HCT116 (cell line): ENCODE results near the gene DNM3. TPM values are rescaled to one million over a fixed set of nuclear protein-coding genes. Genes with fewer than 3 reads are reported as not detected.

ENCODE experiments used
- ATAC-seq: fragments of 200-7000 bp; cut with Tn5 transposase; 2 replicates; pipeline ENCODE4 v1.9.1; 2020; ENCODE audit warnings: mild to moderate bottlenecking, moderate library complexity
- BruUV-seq: library from RNA; stranded (reverse); fragments of 400-500 nt; replicated peaks from 2 replicates; lab custom pipeline; 2021; lab: Mats Ljungman, UMichigan
- CTCF ChIA-PET: fragments of 300-600 bp; sonication (Branson Sonifier 250); formaldehyde crosslinking; loops from one replicate; lab custom pipeline; 2021; ENCODE audit warnings: antibody characterized with exemption; lab: Charles Lee
- POLR2A ChIA-PET: fragments of 300-600, 350-600 bp; sonication (Branson Sonifier 250); formaldehyde crosslinking; loops from one replicate; lab custom pipeline; 2021; ENCODE audit warnings: antibody characterized with exemption; lab: Charles Lee
- RAD21 ChIA-PET, 2 experiments: fragments of 300-600 bp; sonication (Branson Sonifier 250); formaldehyde crosslinking; loops; one replicate each; lab custom pipeline; 2023; ENCODE audit warnings: low total read pairs in 2 of 2; ENCODE audit not compliant: uncharacterized antibody in 2 of 2, unreplicated experiment in 2 of 2, low non-redundant PET in 1 of 2; lab: Charles Lee
- DNase-seq: peaks from one replicate; pipeline ENCODE4 v3.0.0-alpha.2; 2010; ENCODE audit warnings: low read depth, low spot score
- H2AFZ ChIP-seq: fragments of 200-600 bp; shearing (Covaris generic), sonication (generic); 2 replicates; pipeline ENCODE4 v1.6.1; 2017; ENCODE audit warnings: low read depth, mixed run types, mixed read lengths, antibody characterized with exemption, low read length; ENCODE audit not compliant: poor library complexity, severe bottlenecking
- H3K27ac ChIP-seq: 2 replicates; pipeline ENCODE4 v1.5.1; 2012; ENCODE audit warnings: low read depth, low read length
- H3K27me3 ChIP-seq: fragments of 200-600 bp; sonication (generic); 2 replicates; pipeline ENCODE4 v1.6.1; 2016; ENCODE audit warnings: mixed run types, low read length, mixed read lengths; ENCODE audit not compliant: insufficient read depth
- H3K36me3 ChIP-seq, 2 experiments: fragments of 200-500 bp in 1 of 2; fragments of 200-600 bp in 1 of 2; sonication (Bioruptor generic) in 1 of 2; sonication (generic) in 1 of 2; 2 replicates each; pipeline versions ENCODE4 v1.5.1 to v1.6.1; 2014 to 2016; ENCODE audit warnings: low read length in 2 of 2, inconsistent platforms in 1 of 2, mixed read lengths in 1 of 2, mixed run types in 1 of 2; ENCODE audit not compliant: insufficient read depth in 2 of 2, control insufficient read depth in 1 of 2
- H3K4me1 ChIP-seq, 2 experiments: fragments of 200-600 bp in 1 of 2; sonication (generic) in 1 of 2; 2 replicates each; pipeline versions ENCODE4 v1.5.1 to v1.6.1; 2012 to 2017; ENCODE audit warnings: low read length in 2 of 2, inconsistent platforms in 1 of 2, mild to moderate bottlenecking in 1 of 2, mixed read lengths in 1 of 2, mixed run types in 1 of 2, moderate library complexity in 1 of 2; ENCODE audit not compliant: insufficient read depth in 2 of 2, control insufficient read depth in 1 of 2
- H3K4me2 ChIP-seq: fragments of 200-600 bp; sonication (generic); 2 replicates; pipeline ENCODE4 v1.6.1; 2017; ENCODE audit warnings: mixed run types, low read length, mixed read lengths
- H3K4me3 ChIP-seq, 2 experiments: fragments of 200-600 bp in 1 of 2; sonication (generic) in 1 of 2; replicated peaks in 1 of 2; 2 replicates each; pipeline ENCODE4 v1.5.1; 2011 to 2016; ENCODE audit warnings: low read length in 2 of 2, control low read depth in 1 of 2, low read depth in 1 of 2, mild to moderate bottlenecking in 1 of 2, mixed read lengths in 1 of 2, mixed run types in 1 of 2
- H3K79me2 ChIP-seq: fragments of 200-600 bp; sonication (generic); 2 replicates; pipeline ENCODE4 v1.6.1; 2017; ENCODE audit warnings: mild to moderate bottlenecking, mixed run types, low read length, moderate library complexity, mixed read lengths; ENCODE audit not compliant: insufficient read depth
- H3K9ac ChIP-seq: fragments of 200-600 bp; sonication (generic); 2 replicates; pipeline ENCODE4 v1.6.1; 2016; ENCODE audit warnings: low read length, mixed read lengths
- H3K9me2 ChIP-seq: fragments of 200-600 bp; sonication (generic), shearing (Covaris generic); 2 replicates; pipeline ENCODE4 v1.6.1; 2017; ENCODE audit warnings: mixed run types, mild to moderate bottlenecking, moderate library complexity; ENCODE audit not compliant: insufficient read depth
- H3K9me3 ChIP-seq, 2 experiments: fragments of 200-500 bp in 1 of 2; fragments of 200-600 bp in 1 of 2; sonication (Bioruptor generic) in 1 of 2; sonication (generic) in 1 of 2; 2 replicates each; pipeline ENCODE4 v1.6.1; 2014 to 2017; ENCODE audit warnings: low read length in 2 of 2, mixed read lengths in 2 of 2, inconsistent platforms in 1 of 2, low read depth in 1 of 2, mild to moderate bottlenecking in 1 of 2, mixed run types in 1 of 2, moderate library complexity in 1 of 2; ENCODE audit not compliant: control insufficient read depth in 1 of 2, insufficient read depth in 1 of 2
- H4K20me1 ChIP-seq: fragments of 200-600 bp; sonication (generic), shearing (Covaris generic); 2 replicates; pipeline ENCODE4 v1.6.1; 2017; ENCODE audit warnings: mixed run types, mild to moderate bottlenecking, moderate library complexity; ENCODE audit not compliant: insufficient read depth
- CBX3 ChIP-seq: IDR thresholded peaks from 2 replicates; pipeline ENCODE4 v1.6.1; 2012; ENCODE audit warnings: low read depth
- EGR1 ChIP-seq: IDR thresholded peaks from 2 replicates; pipeline ENCODE4 v1.6.1; 2012; ENCODE audit warnings: low read depth
- ELF1 ChIP-seq: IDR thresholded peaks from 2 replicates; pipeline ENCODE4 v1.6.1; 2012; ENCODE audit warnings: low read depth, borderline replicate concordance
- EZH2 ChIP-seq: fragments of 200-600 bp; sonication (generic); IDR thresholded peaks from 2 replicates; pipeline ENCODE4 v1.6.1; 2017; ENCODE audit warnings: antibody characterized with exemption, mixed run types
- EZH2phosphoT487 ChIP-seq: fragments of 200-600 bp; IDR thresholded peaks from 2 replicates; pipeline ENCODE4 v1.6.1; 2018; ENCODE audit warnings: antibody characterized with exemption, borderline replicate concordance
- JUND ChIP-seq: IDR thresholded peaks from 2 replicates; pipeline ENCODE4 v1.6.1; 2012
- POLR2A ChIP-seq: IDR thresholded peaks from 2 replicates; pipeline ENCODE4 v1.7.0; 2011; ENCODE audit warnings: borderline replicate concordance; ENCODE audit not compliant: insufficient read depth, insufficient read length; ENCODE audit errors: extremely low read depth
- REST ChIP-seq: IDR thresholded peaks from 2 replicates; pipeline ENCODE4 v1.6.1; 2012; ENCODE audit warnings: low read depth
- TCF7L2 ChIP-seq: IDR thresholded peaks from 2 replicates; pipeline ENCODE4 v1.7.0; 2011; ENCODE audit warnings: borderline replicate concordance, inconsistent platforms; ENCODE audit not compliant: insufficient read depth, insufficient read length; ENCODE audit errors: extremely low read depth
- YY1 ChIP-seq: IDR thresholded peaks from 2 replicates; pipeline ENCODE4 v1.6.1; 2011; ENCODE audit warnings: low read length, low read depth, moderate library complexity, mild to moderate bottlenecking; ENCODE audit not compliant: insufficient replicate concordance; ENCODE audit errors: extremely low read depth
- ZFX ChIP-seq: fragments of 450-650 bp; IDR thresholded peaks from 2 replicates; pipeline ENCODE4 v1.6.1; 2017
- ZNF274 ChIP-seq: fragments of 200-500 bp; sonication (Bioruptor generic); IDR thresholded peaks from 2 replicates; pipeline ENCODE4 v1.6.1; 2014; ENCODE audit warnings: mild to moderate bottlenecking, low read depth, low read length, inconsistent platforms
- intact Hi-C: fragments of 100-400 bp; cut with micrococcal nuclease; formaldehyde crosslinking; loops from 2 replicates; pipeline ENCODE4 v1.10.0; 2022
- total RNA-seq: library from RNA; stranded (reverse); gene quantifications from one replicate; pipeline ENCODE4 v1.2.1, GENCODE V29; 2021; ENCODE audit not compliant: unreplicated experiment
- TF ChIP-seq, protein P1 (sequence below), 3 experiments: fragments of 200-600 bp in 1 of 3; sonication (generic) in 1 of 3; IDR thresholded peaks in 2 of 3; conservative IDR thresholded peaks in 1 of 3; 2 replicates each; pipeline ENCODE4 v1.5.1; 2012 to 2017; ENCODE audit warnings: low read depth in 2 of 3, low read length in 2 of 3, antibody characterized with exemption in 1 of 3, borderline replicate concordance in 1 of 3, control low read depth in 1 of 3, mild to moderate bottlenecking in 1 of 3, mixed read lengths in 1 of 3, mixed run types in 1 of 3, moderate library complexity in 1 of 3; ENCODE audit not compliant: insufficient read depth in 1 of 3
- TF ChIP-seq, protein P2 (sequence below): IDR thresholded peaks from 2 replicates; pipeline ENCODE4 v1.6.1; 2011; ENCODE audit warnings: mild to moderate bottlenecking, low read length, moderate library complexity; ENCODE audit not compliant: insufficient replicate concordance; ENCODE audit errors: extremely low read depth

The DNM3 gene
- total RNA-seq, 1 experiment from 2014 or later, result 3.1 TPM

- H3K9me3 ChIP-seq, result peaks cover 0 to 7% of the 10 kb centered on the region in 2 experiments; a peak in 2 of 4 replicates
- H3K9me2 ChIP-seq, result no peaks in the 10 kb centered on the region
- H2AFZ ChIP-seq, result no peak overlapping the region
- POLR2A ChIA-PET, result no interaction called here
- no peaks in the 10 kb centered on the region for H3K4me1 ChIP-seq
- no peaks in the 10 kb centered on the region for H3K36me3 ChIP-seq
- H4K20me1 ChIP-seq, result no peaks in the 10 kb centered on the region
- BruUV-seq, result no TSS peak
- RAD21 ChIA-PET, result interaction anchor here in 1 of 2 experiments (0.5 kb wide), 1 partner anchor 120 kb away, joined by 3 read pairs; no protein-coding TSS in a partner anchor
- no peak for DNase-seq
- no peak overlapping the region for H3K9ac ChIP-seq
- no peaks in the 10 kb centered on the region for H3K79me2 ChIP-seq
- no peak for ATAC-seq
- intact Hi-C loops, result no loop called here
- CTCF ChIA-PET, result no interaction called here
- TF ChIP-seq POLR2A (no peak), EZH2 (no peak), JUND (no peak), TCF7L2 (no peak), EZH2phosphoT487 (no peak), REST (no peak), YY1 (no peak), EGR1 (no peak), ELF1 (no peak), ZNF274 (no peak), CBX3 (no peak), ZFX (no peak)
- TF ChIP-seq, protein P1, sequence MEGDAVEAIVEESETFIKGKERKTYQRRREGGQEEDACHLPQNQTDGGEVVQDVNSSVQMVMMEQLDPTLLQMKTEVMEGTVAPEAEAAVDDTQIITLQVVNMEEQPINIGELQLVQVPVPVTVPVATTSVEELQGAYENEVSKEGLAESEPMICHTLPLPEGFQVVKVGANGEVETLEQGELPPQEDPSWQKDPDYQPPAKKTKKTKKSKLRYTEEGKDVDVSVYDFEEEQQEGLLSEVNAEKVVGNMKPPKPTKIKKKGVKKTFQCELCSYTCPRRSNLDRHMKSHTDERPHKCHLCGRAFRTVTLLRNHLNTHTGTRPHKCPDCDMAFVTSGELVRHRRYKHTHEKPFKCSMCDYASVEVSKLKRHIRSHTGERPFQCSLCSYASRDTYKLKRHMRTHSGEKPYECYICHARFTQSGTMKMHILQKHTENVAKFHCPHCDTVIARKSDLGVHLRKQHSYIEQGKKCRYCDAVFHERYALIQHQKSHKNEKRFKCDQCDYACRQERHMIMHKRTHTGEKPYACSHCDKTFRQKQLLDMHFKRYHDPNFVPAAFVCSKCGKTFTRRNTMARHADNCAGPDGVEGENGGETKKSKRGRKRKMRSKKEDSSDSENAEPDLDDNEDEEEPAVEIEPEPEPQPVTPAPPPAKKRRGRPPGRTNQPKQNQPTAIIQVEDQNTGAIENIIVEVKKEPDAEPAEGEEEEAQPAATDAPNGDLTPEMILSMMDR (IDR thresholded peaks at IDR 0.05 in 2 of 3, conservative IDR thresholded peaks at IDR 0.05 in 1 of 3; ENCODE audit: borderline replicate concordance in 1 of 3, insufficient read depth in 1 of 3, low read depth in 2 of 3, low read length in 2 of 3), result no peak
- TF ChIP-seq, protein P2, sequence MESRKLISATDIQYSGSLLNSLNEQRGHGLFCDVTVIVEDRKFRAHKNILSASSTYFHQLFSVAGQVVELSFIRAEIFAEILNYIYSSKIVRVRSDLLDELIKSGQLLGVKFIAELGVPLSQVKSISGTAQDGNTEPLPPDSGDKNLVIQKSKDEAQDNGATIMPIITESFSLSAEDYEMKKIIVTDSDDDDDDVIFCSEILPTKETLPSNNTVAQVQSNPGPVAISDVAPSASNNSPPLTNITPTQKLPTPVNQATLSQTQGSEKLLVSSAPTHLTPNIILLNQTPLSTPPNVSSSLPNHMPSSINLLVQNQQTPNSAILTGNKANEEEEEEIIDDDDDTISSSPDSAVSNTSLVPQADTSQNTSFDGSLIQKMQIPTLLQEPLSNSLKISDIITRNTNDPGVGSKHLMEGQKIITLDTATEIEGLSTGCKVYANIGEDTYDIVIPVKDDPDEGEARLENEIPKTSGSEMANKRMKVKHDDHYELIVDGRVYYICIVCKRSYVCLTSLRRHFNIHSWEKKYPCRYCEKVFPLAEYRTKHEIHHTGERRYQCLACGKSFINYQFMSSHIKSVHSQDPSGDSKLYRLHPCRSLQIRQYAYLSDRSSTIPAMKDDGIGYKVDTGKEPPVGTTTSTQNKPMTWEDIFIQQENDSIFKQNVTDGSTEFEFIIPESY, result no peak
- H3K4me3 ChIP-seq, result no peak overlapping the region
- no peak overlapping the region for H3K27ac ChIP-seq
- H3K27me3 ChIP-seq, result no peaks in the 10 kb centered on the region
- H3K4me2 ChIP-seq, result no peak overlapping the region
Measured at GRCh38 chr1:172203135-172203823, 362.0 kb downstream of the DNM3 start.
